NCI-H1694 treated with DMSO at 0.1 percent for 48 hours (cell line): Measurements from ENCODE around the gene QSOX2.
"Not testable (repeated sequence)": the region's sequence is repeated elsewhere in the genome, so short reads cannot be mapped to it uniquely, and the experiment has no call there.

Experiments
- DNase-seq: peaks from one replicate; lab custom pipeline; 2025; lab: John Stamatoyannopoulos, UW

The QSOX2 gene

GRCh38 chr9:136282272-136282861 lies 36.8 kb upstream of the QSOX2 start:
- no peak for DNase-seq

GRCh38 chr9:136281421-136282271 lies 36.0 kb upstream of the QSOX2 start:
- no peak for DNase-seq

- no peak for DNase-seq
These were observed 35.1 kb upstream of the QSOX2 start for GRCh38 chr9:136280535-136281315.

GRCh38 chr9:136279471-136279870 lies 33.9 kb upstream of the QSOX2 start:
- no peak for DNase-seq

- DNase-seq = no peak
These were observed 33.3 kb upstream of the QSOX2 start for GRCh38 chr9:136278894-136279293.

- no peak for DNase-seq
These were observed 32.6 kb upstream of the QSOX2 start for GRCh38 chr9:136278221-136278620.

GRCh38 chr9:136277746-136278145 lies 32.1 kb upstream of the QSOX2 start:
- DNase-seq = no peak

GRCh38 chr9:136276716-136277115 lies 31.1 kb upstream of the QSOX2 start:
- DNase-seq = no peak

- DNase-seq = no peak
These were observed 30.2 kb upstream of the QSOX2 start for GRCh38 chr9:136275655-136276429.

- no peak for DNase-seq
These were observed 29.4 kb upstream of the QSOX2 start for GRCh38 chr9:136274786-136275654.

- DNase-seq = no peak
These were observed 28.5 kb upstream of the QSOX2 start for GRCh38 chr9:136273921-136274785.

GRCh38 chr9:136273244-136273865 lies 27.7 kb upstream of the QSOX2 start:
- no peak for DNase-seq

GRCh38 chr9:136270173-136270705 lies 24.6 kb upstream of the QSOX2 start:
- DNase-seq = no peak

GRCh38 chr9:136268735-136269134 lies 23.1 kb upstream of the QSOX2 start:
- no peak for DNase-seq

GRCh38 chr9:136268318-136268717 lies 22.7 kb upstream of the QSOX2 start:
- DNase-seq = no peak

GRCh38 chr9:136267261-136268111 lies 21.9 kb upstream of the QSOX2 start:
- DNase-seq = no peak

- not testable (repeated sequence) for DNase-seq
These were observed 21.0 kb upstream of the QSOX2 start for GRCh38 chr9:136266641-136267040.
